Neutrophil (primary cell): ENCODE measurements around the gene TRNP1.

ENCODE experiments used
- H3K27ac ChIP-seq: fragments of 200-600 bp; sonication (generic); 2 replicates; pipeline ENCODE4 v1.5.1; 2016; ENCODE audit warnings: mild to moderate bottlenecking, moderate library complexity
- H3K27me3 ChIP-seq: fragments of 200-600 bp; sonication (generic); 2 replicates; pipeline ENCODE4 v1.6.0; 2016; ENCODE audit warnings: mild to moderate bottlenecking
- H3K36me3 ChIP-seq: fragments of 200-600 bp; sonication (generic); 2 replicates; pipeline ENCODE4 v1.5.1; 2017
- H3K4me1 ChIP-seq, 2 experiments: fragments of 200-600 bp in 1 of 2; sonication (generic) in 1 of 2; 1 replicate in 1 of 2; 2 replicates in 1 of 2; pipeline versions ENCODE4 v1.5.1 to v1.6.1; 2013 to 2016; ENCODE audit warnings: low read depth in 1 of 2, low read length in 1 of 2, mild to moderate bottlenecking in 1 of 2, moderate library complexity in 1 of 2; ENCODE audit not compliant: control insufficient read depth in 1 of 2, insufficient read depth in 1 of 2
- H3K4me3 ChIP-seq, 2 experiments: fragments of 200-600 bp in 1 of 2; sonication (generic) in 1 of 2; 1 replicate in 1 of 2; 2 replicates in 1 of 2; pipeline ENCODE4 v1.5.1; 2013 to 2016; ENCODE audit warnings: low read depth in 1 of 2, low read length in 1 of 2, mild to moderate bottlenecking in 1 of 2, moderate library complexity in 1 of 2
- H3K9me3 ChIP-seq: fragments of 200-600 bp; sonication (generic); 2 replicates; pipeline ENCODE4 v1.5.1; 2016
- TF ChIP-seq, protein P1 (sequence below): fragments of 200-600 bp; sonication (generic); IDR thresholded peaks from 2 replicates; pipeline ENCODE4 v1.5.1; 2016; ENCODE audit warnings: antibody characterized with exemption

TRNP1 gene

DNA sequence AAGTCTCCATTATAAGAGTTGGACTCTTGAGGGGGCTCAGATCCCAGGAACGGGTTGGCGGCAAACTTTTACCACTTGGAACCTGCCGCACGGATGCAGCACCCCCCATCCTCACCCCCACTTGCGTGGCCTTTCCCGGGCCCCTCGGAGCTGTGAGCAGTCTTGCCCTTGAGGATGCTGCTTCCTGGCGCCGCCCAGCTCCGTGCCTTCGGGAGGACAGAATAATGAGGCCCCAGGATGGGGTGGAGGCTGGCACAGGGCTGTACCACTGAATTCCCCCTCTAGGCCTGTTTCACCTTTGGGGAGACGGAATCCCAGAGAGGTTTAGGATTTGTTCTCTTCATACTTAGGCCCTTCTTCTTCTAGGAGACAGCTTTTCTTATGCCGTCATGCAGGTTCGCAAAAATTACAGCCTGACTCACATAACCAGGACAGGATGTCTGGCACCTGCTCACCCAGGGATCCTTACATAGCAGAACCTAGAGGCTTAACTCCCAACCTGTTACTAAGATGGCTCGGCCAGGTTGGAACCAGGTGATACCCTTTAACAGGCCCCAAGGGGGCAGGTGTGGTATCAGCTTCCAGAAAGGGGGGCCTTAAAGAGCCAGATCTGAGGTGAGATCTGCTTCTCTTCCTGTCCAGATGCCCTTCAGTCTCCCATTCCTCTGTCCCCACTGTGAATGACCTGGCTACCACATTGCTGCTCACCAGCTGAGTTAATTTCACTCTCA is 1.5 kb downstream of the TRNP1 start:
- Histone ChIP-seq H3K4me3 (peak overlapping the region in 1 of 2 experiments; percentile 49), H3K27me3 (peaks cover 77% of the 10 kb centered on the region), H3K27ac (no peak overlapping the region), H3K4me1 (peaks cover 12 to 24% of the 10 kb centered on the region in 2 experiments), H3K9me3 (no peaks in the 10 kb centered on the region), H3K36me3 (no peaks in the 10 kb centered on the region)
- TF ChIP-seq, protein P1, sequence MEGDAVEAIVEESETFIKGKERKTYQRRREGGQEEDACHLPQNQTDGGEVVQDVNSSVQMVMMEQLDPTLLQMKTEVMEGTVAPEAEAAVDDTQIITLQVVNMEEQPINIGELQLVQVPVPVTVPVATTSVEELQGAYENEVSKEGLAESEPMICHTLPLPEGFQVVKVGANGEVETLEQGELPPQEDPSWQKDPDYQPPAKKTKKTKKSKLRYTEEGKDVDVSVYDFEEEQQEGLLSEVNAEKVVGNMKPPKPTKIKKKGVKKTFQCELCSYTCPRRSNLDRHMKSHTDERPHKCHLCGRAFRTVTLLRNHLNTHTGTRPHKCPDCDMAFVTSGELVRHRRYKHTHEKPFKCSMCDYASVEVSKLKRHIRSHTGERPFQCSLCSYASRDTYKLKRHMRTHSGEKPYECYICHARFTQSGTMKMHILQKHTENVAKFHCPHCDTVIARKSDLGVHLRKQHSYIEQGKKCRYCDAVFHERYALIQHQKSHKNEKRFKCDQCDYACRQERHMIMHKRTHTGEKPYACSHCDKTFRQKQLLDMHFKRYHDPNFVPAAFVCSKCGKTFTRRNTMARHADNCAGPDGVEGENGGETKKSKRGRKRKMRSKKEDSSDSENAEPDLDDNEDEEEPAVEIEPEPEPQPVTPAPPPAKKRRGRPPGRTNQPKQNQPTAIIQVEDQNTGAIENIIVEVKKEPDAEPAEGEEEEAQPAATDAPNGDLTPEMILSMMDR: no peak

DNA sequence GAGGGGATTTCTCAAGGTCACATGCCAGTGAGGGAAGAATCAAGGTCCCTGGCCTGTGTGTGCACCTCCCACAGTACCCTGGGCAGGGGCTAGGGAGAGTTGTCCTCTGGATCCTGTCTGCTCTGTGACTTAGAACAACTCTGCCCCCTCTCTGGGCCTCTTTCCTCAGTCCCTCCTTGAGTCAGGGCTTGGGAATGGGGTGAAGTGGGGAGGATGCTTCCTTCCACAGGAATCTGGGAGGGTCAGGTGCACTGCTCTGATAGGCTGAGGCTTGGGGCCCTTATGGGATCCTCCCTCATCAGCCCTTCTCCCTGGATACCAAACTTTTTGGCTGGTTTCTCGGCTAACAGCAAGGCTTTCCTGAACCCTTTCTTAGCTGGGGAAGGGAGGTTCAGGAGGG is 2.5 kb downstream of the TRNP1 start:
- Histone ChIP-seq H3K9me3 (no peaks in the 10 kb centered on the region), H3K27ac (no peak overlapping the region), H3K4me1 (peaks cover 19 to 30% of the 10 kb centered on the region in 2 experiments), H3K36me3 (no peaks in the 10 kb centered on the region), H3K27me3 (peaks cover 66% of the 10 kb centered on the region), H3K4me3 (no peak overlapping the region)
- TF ChIP-seq, protein P1: no peak

DNA sequence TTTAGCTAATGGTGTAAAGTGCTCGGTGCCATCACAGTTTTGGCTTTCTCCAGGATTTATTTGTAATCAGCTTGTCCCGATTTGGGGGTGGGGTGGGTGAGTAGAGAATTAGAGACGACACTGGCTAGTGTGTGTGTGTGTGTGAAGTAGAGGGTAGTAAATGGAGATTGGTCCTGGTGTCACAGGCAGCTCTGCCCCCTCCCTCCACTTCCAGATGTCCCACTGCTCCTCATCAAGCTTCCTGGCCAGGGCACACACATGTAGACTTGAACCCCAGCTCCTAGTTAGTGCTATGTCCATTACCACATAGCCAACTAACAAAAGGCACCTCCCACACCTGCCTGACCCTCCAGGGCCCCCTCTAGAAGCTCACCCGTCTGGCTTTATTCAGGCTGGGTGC is 3.2 kb downstream of the TRNP1 start:
- TF ChIP-seq, protein P1: no peak

DNA sequence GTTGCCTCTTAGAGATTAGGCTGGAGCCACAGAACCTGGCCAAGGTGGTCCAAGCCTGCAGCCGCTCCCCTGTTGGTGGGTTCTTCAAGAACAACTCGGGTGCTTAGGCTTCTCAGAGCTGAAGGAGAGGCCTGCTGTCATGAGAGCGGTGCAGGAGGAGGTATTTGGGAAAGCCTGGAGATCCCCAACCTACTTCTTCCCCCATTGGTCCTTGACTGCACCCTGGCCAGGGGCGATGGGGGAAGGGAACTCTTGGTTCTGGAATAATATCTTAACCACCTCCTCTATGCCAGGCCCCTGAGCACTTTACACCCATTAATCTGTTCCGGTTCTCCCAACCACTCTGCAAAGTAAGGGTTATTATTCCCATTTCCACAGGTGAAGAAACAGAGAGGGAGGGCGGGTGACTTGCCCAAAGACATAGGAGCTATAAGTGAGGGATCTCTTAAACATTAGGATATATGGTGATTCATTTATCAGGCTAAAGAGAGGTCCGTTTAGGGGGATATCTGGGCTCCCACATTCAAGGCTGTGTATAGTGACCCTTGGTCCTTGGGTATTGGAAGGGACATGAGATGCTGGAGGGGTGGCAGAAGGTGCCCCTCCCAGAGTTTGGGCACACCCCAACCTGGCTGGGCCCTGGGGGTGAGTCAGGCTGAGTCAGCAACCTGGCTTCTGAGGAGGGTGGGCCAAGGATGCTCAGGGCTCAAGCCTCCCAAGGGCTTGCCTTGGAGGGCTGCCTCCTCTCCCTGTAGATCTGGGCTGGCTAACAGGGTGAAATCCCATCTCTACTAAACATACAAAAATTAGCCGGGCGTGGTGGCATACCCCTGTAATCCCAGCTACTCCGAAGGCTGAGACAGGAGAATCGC is 5.2 kb downstream of the TRNP1 start:
- Histone ChIP-seq H3K4me1 (peaks cover 35 to 44% of the 10 kb centered on the region in 2 experiments), H3K4me3 (no peak overlapping the region), H3K27me3 (peaks cover 39% of the 10 kb centered on the region), H3K27ac (no peak overlapping the region), H3K9me3 (no peaks in the 10 kb centered on the region), H3K36me3 (no peaks in the 10 kb centered on the region)
- TF ChIP-seq, protein P1: no peak

More for the DNA sequence above, 3.2 kb downstream of the TRNP1 start:
- Histone ChIP-seq H3K27ac (no peak overlapping the region), H3K36me3 (no peaks in the 10 kb centered on the region), H3K4me3 (no peak overlapping the region), H3K9me3 (no peaks in the 10 kb centered on the region), H3K4me1 (peaks cover 25 to 37% of the 10 kb centered on the region in 2 experiments), H3K27me3 (peaks cover 59% of the 10 kb centered on the region)

DNA sequence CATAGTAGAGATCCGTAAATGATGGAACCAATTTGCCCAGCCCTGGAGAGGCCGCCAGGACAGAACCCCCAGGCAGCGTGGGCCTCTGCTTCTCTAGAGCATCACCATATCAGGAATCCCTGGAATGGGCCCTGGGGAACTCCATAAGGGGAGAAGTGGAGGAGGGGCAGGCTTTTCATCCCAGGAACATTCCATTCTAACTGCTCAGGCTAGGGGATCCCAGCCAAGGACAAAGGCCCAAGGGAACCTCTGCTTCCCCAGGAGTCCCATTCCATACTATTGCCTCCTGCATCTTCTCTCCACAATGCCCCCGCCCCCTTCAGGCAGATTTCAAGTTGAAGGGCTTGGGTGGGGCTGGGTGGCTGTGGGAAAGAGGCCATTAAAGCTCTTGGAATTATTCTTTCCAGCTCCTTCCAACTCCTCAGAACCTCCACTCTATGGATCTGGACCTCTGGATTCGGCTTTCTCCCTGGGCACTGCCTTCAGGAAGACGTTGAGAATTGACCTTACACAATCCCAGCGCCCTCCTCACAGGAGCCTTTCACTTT is 6.0 kb downstream of the TRNP1 start:
- Histone ChIP-seq H3K27ac (no peak overlapping the region), H3K36me3 (no peaks in the 10 kb centered on the region), H3K27me3 (peaks cover 31% of the 10 kb centered on the region), H3K4me1 (peaks cover 33 to 37% of the 10 kb centered on the region in 2 experiments), H3K9me3 (no peaks in the 10 kb centered on the region), H3K4me3 (no peak overlapping the region)
- TF ChIP-seq, protein P1: no peak
